GM18508 (cell line): ENCODE results near the gene AFAP1L2.
"Not testable (repeated sequence)": the region's sequence is repeated elsewhere in the genome, so short reads cannot be mapped to it uniquely, and the experiment has no call there.

ENCODE experiments used
- ATAC-seq: cut with Tn5 transposase; IDR thresholded peaks from one replicate; pipeline ENCODE4 v1.9.1; 2021; ENCODE audit warnings: moderate number of reproducible peaks; ENCODE audit not compliant: insufficient read depth, unreplicated experiment

AFAP1L2 gene

GRCh38 chr10:114343623-114344505, 60.4 kb downstream of the AFAP1L2 start:
- ATAC-seq = no peak

GRCh38 chr10:114342976-114343375, 61.3 kb downstream of the AFAP1L2 start:
- no peak for ATAC-seq

GRCh38 chr10:114340816-114341215, 63.5 kb downstream of the AFAP1L2 start:
- no peak for ATAC-seq

- no peak for ATAC-seq
Measured at GRCh38 chr10:114337510-114338462, 66.5 kb downstream of the AFAP1L2 start.

- no peak for ATAC-seq
Measured at GRCh38 chr10:114336823-114337509, 67.3 kb downstream of the AFAP1L2 start.

- ATAC-seq = no peak
Measured at GRCh38 chr10:114335614-114336013, 68.7 kb downstream of the AFAP1L2 start.

GRCh38 chr10:114334301-114334700, 70.0 kb downstream of the AFAP1L2 start:
- no peak for ATAC-seq

- not testable (repeated sequence) for ATAC-seq
Measured at GRCh38 chr10:114333441-114333840, 70.9 kb downstream of the AFAP1L2 start.

- no peak for ATAC-seq
Measured at GRCh38 chr10:114332301-114333192, 71.8 kb downstream of the AFAP1L2 start.

- no peak for ATAC-seq
Measured at GRCh38 chr10:114329634-114330365, 74.5 kb downstream of the AFAP1L2 start.

- no peak for ATAC-seq
Measured at GRCh38 chr10:114328874-114329273, 75.4 kb downstream of the AFAP1L2 start.

- no peak for ATAC-seq
Measured at GRCh38 chr10:114328441-114328812, 75.9 kb downstream of the AFAP1L2 start.

- ATAC-seq = no peak
Measured at GRCh38 chr10:114327537-114328440, 76.5 kb downstream of the AFAP1L2 start.

- no peak for ATAC-seq
Measured at GRCh38 chr10:114326795-114327194, 77.5 kb downstream of the AFAP1L2 start.

GRCh38 chr10:114323023-114323422, 81.3 kb downstream of the AFAP1L2 start:
- no peak for ATAC-seq

GRCh38 chr10:114322344-114322743, 82.0 kb downstream of the AFAP1L2 start:
- no peak for ATAC-seq

GRCh38 chr10:114320249-114321116, 83.8 kb downstream of the AFAP1L2 start:
- ATAC-seq = no peak
